Astrocyte (in vitro differentiated cells and primary cell): ENCODE measurements around the gene MROH2B. TPM values are rescaled to one million over a fixed set of nuclear protein-coding genes. Genes with fewer than 3 reads are reported as not detected.

Source experiments
- DNase-seq: peaks from one replicate; pipeline ENCODE4 v3.0.0-alpha.2; 2010; ENCODE audit warnings: low read depth
- FAIRE-seq: peaks from 2 replicates; lab custom pipeline; 2011; peaks lifted over from hg19 to GRCh38; lab: Jason Lieb, UNC
- H2AFZ ChIP-seq: 2 replicates; pipeline ENCODE4 v1.6.0; 2012; ENCODE audit warnings: low read depth, low read length, inconsistent platforms
- H3K27ac ChIP-seq: 2 replicates; pipeline ENCODE4 v1.5.1; 2011; ENCODE audit warnings: low read depth, low read length, inconsistent platforms
- H3K27me3 ChIP-seq: 2 replicates; pipeline ENCODE4 v1.6.0; 2011; ENCODE audit warnings: low read length, inconsistent platforms; ENCODE audit not compliant: insufficient read depth
- H3K36me3 ChIP-seq: 2 replicates; pipeline ENCODE4 v1.5.1; 2011; ENCODE audit warnings: low read length, inconsistent platforms; ENCODE audit not compliant: insufficient read depth
- H3K4me1 ChIP-seq: 2 replicates; pipeline ENCODE4 v1.5.1; 2011; ENCODE audit warnings: low read length, inconsistent platforms; ENCODE audit not compliant: insufficient read depth
- H3K4me2 ChIP-seq: 2 replicates; pipeline ENCODE4 v1.6.0; 2012; ENCODE audit warnings: low read length, inconsistent platforms
- H3K4me3 ChIP-seq: 2 replicates; pipeline ENCODE4 v1.5.1; 2011; ENCODE audit warnings: low read depth, mild to moderate bottlenecking, low read length, inconsistent platforms; ENCODE audit not compliant: insufficient read depth
- H3K79me2 ChIP-seq: 2 replicates; pipeline ENCODE4 v1.6.0; 2012; ENCODE audit warnings: mild to moderate bottlenecking, low read length, inconsistent platforms; ENCODE audit not compliant: insufficient read depth
- H3K9ac ChIP-seq: 2 replicates; pipeline ENCODE4 v1.6.0; 2012; ENCODE audit warnings: mild to moderate bottlenecking, low read length, inconsistent platforms
- H3K9me3 ChIP-seq: 2 replicates; pipeline ENCODE4 v1.5.1; 2012; ENCODE audit warnings: low read depth, mild to moderate bottlenecking, low read length, inconsistent platforms; ENCODE audit not compliant: insufficient read depth
- H4K20me1 ChIP-seq: 2 replicates; pipeline ENCODE4 v1.6.0; 2012; ENCODE audit warnings: low read length, inconsistent platforms; ENCODE audit not compliant: insufficient read depth
- H3K27ac Mint-ChIP-seq: one replicate; pipeline ENCODE4 v1.8.0; 2021; ENCODE audit warnings: mild to moderate bottlenecking, mixed read lengths; ENCODE audit not compliant: unreplicated experiment
- H3K27me3 Mint-ChIP-seq: one replicate; pipeline ENCODE4 v1.8.0; 2021; ENCODE audit warnings: low read depth, mixed read lengths; ENCODE audit not compliant: unreplicated experiment
- H3K36me3 Mint-ChIP-seq: one replicate; pipeline ENCODE4 v1.8.0; 2021; ENCODE audit warnings: low read depth, mixed read lengths; ENCODE audit not compliant: unreplicated experiment
- H3K4me1 Mint-ChIP-seq: one replicate; pipeline ENCODE4 v1.8.0; 2021; ENCODE audit warnings: low read depth, mixed read lengths; ENCODE audit not compliant: unreplicated experiment
- H3K4me3 Mint-ChIP-seq: one replicate; pipeline ENCODE4 v1.8.0; 2021; ENCODE audit warnings: mild to moderate bottlenecking, moderate library complexity, mixed read lengths; ENCODE audit not compliant: unreplicated experiment
- H3K9me3 Mint-ChIP-seq: one replicate; pipeline ENCODE4 v1.8.0; 2021; ENCODE audit warnings: mild to moderate bottlenecking, mixed read lengths; ENCODE audit not compliant: unreplicated experiment
- EZH2 ChIP-seq: IDR thresholded peaks from 2 replicates; pipeline ENCODE4 v1.6.1; 2012; ENCODE audit warnings: mild to moderate bottlenecking, low read length, inconsistent platforms; ENCODE audit not compliant: insufficient read depth
- total RNA-seq: library from RNA; stranded (reverse); gene quantifications from 2 replicates; pipeline ENCODE4 v1.2.1, GENCODE V29; 2021
- TF ChIP-seq, protein P1 (sequence below): IDR thresholded peaks from 2 replicates; pipeline ENCODE4 v1.5.1; 2011; ENCODE audit warnings: low read depth, mild to moderate bottlenecking, inconsistent platforms, low read length, moderate library complexity; ENCODE audit not compliant: insufficient read depth

Gene MROH2B
- total RNA-seq, 1 donor from 2014 or later, result not detected

DNA sequence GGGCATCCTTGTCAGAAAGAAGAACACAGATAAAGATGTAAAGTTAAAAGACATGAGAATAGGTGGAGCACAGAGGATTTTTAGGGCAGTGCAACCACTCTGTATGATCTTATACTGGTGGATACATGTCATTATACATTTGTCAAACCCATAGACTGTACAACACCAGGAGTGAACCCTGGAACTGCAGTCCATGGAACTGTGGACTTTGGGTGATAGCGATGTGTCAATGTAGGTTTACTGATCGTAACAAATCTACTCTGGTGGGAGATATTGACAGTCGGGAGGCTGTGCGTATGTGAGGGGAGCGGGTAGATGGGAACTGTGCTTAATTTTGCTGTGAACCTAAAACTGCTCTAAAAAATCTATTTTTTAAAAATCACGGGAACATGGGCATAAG lies 60.6 kb downstream of the MROH2B start:
- H4K20me1 ChIP-seq, result no peaks in the 10 kb centered on the region
- no peaks in the 10 kb centered on the region for H3K9me3 ChIP-seq
- H3K4me3 ChIP-seq, result no peak overlapping the region
- DNase-seq (no peak), FAIRE-seq (no peak)
- no peak overlapping the region for H2AFZ ChIP-seq
- Mint-ChIP-seq H3K9me3 (peaks cover 5% of the 10 kb centered on the region), H3K4me1 (no peaks in the 10 kb centered on the region), H3K4me3 (no peak overlapping the region), H3K27me3 (no peaks in the 10 kb centered on the region), H3K36me3 (no peaks in the 10 kb centered on the region), H3K27ac (no peak overlapping the region)
- no peaks in the 10 kb centered on the region for H3K4me1 ChIP-seq
- no peaks in the 10 kb centered on the region for H3K36me3 ChIP-seq
- no peaks in the 10 kb centered on the region for H3K79me2 ChIP-seq
- H3K27ac ChIP-seq, result no peak overlapping the region
- H3K9ac ChIP-seq, result no peak overlapping the region
- H3K27me3 ChIP-seq, result no peaks in the 10 kb centered on the region
- no peak overlapping the region for H3K4me2 ChIP-seq
- TF ChIP-seq, protein P1, sequence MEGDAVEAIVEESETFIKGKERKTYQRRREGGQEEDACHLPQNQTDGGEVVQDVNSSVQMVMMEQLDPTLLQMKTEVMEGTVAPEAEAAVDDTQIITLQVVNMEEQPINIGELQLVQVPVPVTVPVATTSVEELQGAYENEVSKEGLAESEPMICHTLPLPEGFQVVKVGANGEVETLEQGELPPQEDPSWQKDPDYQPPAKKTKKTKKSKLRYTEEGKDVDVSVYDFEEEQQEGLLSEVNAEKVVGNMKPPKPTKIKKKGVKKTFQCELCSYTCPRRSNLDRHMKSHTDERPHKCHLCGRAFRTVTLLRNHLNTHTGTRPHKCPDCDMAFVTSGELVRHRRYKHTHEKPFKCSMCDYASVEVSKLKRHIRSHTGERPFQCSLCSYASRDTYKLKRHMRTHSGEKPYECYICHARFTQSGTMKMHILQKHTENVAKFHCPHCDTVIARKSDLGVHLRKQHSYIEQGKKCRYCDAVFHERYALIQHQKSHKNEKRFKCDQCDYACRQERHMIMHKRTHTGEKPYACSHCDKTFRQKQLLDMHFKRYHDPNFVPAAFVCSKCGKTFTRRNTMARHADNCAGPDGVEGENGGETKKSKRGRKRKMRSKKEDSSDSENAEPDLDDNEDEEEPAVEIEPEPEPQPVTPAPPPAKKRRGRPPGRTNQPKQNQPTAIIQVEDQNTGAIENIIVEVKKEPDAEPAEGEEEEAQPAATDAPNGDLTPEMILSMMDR, result no peak

DNA sequence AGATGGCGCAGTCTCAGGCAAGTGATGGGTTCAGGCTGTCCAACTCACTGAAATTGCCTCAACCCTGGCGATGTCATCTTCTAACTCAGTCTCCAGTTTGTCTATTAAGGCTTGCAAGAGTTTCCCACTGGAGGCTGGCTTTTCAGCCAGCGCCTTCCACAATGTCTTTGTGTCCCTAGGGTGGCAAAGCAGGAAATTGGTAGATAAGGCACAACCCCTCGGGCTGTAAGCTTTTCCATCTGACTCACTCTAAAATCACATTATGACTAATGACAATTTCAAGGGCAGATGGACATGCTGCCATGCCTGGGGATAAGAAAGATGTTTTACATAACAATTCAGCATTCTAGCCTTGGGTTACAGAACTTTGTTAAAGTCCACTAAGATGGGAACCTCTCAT lies 61.9 kb downstream of the MROH2B start:
- H3K36me3 ChIP-seq, result no peaks in the 10 kb centered on the region
- H3K27ac ChIP-seq, result no peak overlapping the region
- H3K4me1 Mint-ChIP-seq, result no peaks in the 10 kb centered on the region
- H3K9me3 Mint-ChIP-seq, result peaks cover 7% of the 10 kb centered on the region
- no peaks in the 10 kb centered on the region for H4K20me1 ChIP-seq
- H3K4me1 ChIP-seq, result no peaks in the 10 kb centered on the region
- no peak overlapping the region for H3K9ac ChIP-seq
- TF ChIP-seq, protein P1, result no peak
- TF ChIP-seq EZH2, result no peak
- no peak overlapping the region for H3K27ac Mint-ChIP-seq
- H3K9me3 ChIP-seq, result no peaks in the 10 kb centered on the region
- H3K4me3 ChIP-seq, result no peak overlapping the region
- peak overlapping the region; percentile 9 for H3K4me2 ChIP-seq
- no peaks in the 10 kb centered on the region for H3K36me3 Mint-ChIP-seq
- FAIRE-seq (no peak), DNase-seq (no peak)
- no peaks in the 10 kb centered on the region for H3K79me2 ChIP-seq
- no peaks in the 10 kb centered on the region for H3K27me3 Mint-ChIP-seq
- H3K4me3 Mint-ChIP-seq, result no peak overlapping the region
- H3K27me3 ChIP-seq, result no peaks in the 10 kb centered on the region
- peak overlapping the region; percentile 38 for H2AFZ ChIP-seq

DNA sequence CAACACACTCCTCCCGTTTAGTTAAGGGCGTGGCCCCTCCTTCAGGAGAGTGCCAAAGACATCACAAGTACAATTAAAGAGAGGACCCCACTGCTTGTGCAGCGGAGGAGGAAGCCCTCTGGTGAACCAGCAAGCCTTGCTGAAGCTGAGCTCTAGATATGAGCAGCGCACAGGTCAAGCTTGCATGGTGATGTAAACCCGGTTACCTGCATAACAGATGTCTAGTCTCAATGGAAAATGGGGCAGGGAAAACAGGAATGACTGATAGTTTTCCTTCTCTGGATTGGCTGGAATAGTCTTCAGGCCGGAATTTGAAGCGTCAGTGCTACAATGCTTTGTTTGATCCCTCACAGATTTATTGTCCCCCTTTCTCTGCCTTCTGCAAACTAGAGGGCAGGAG lies 66.2 kb downstream of the MROH2B start:
- Mint-ChIP-seq H3K36me3 (no peaks in the 10 kb centered on the region), H3K27me3 (no peaks in the 10 kb centered on the region), H3K27ac (no peak overlapping the region), H3K4me3 (no peak overlapping the region), H3K9me3 (peaks cover 7% of the 10 kb centered on the region), H3K4me1 (no peaks in the 10 kb centered on the region)
- Histone ChIP-seq H3K4me1 (no peaks in the 10 kb centered on the region), H3K4me2 (no peak overlapping the region), H3K9me3 (no peaks in the 10 kb centered on the region), H2AFZ (no peak overlapping the region), H3K79me2 (no peaks in the 10 kb centered on the region), H3K4me3 (no peak overlapping the region), H3K27me3 (no peaks in the 10 kb centered on the region), H3K36me3 (no peaks in the 10 kb centered on the region), H3K27ac (no peak overlapping the region), H3K9ac (no peak overlapping the region), H4K20me1 (no peaks in the 10 kb centered on the region)
- FAIRE-seq, result no peak
- no peak for DNase-seq
- TF ChIP-seq, protein P1, result no peak
- no peak for TF ChIP-seq EZH2
